HG02981 (cell line): Measurements from ENCODE around the gene CENPQ.
A peak's percentile ranks its signal among the peaks of the same experiment; 100 is the strongest.

Experiments
- ATAC-seq: cut with Tn5 transposase; IDR thresholded peaks from one replicate; pipeline ENCODE4 v1.9.1; 2021; ENCODE audit warnings: mild to moderate bottlenecking, moderate library complexity; ENCODE audit not compliant: unreplicated experiment

Gene CENPQ

GRCh38 chr6:49499623-49500022 lies 36.5 kb downstream of the CENPQ start, which contains the start of gene GLYATL3:
TSS of gene GLYATL3 (plus strand) at chr6:49499923. CDS start at chr6:49511991, 12,068 bp downstream.
- ATAC-seq: no peak

- ATAC-seq: no peak
Measured at GRCh38 chr6:49504666-49505065, 41.5 kb downstream of the CENPQ start.

- ATAC-seq: no peak
Measured at GRCh38 chr6:49506569-49507111, 43.5 kb downstream of the CENPQ start.

GRCh38 chr6:49509342-49509741 lies 46.2 kb downstream of the CENPQ start:
- ATAC-seq: no peak

- ATAC-seq: no peak
Measured at GRCh38 chr6:49513153-49513989, 50.2 kb downstream of the CENPQ start.

- ATAC-seq: no peak
Measured at GRCh38 chr6:49514571-49515484, 51.7 kb downstream of the CENPQ start.

GRCh38 chr6:49515485-49516146 lies 52.4 kb downstream of the CENPQ start:
- no peak for ATAC-seq

- ATAC-seq: no peak
Measured at GRCh38 chr6:49516147-49516505, 53.0 kb downstream of the CENPQ start.

GRCh38 chr6:49517919-49518318 lies 54.7 kb downstream of the CENPQ start:
- ATAC-seq: no peak

- ATAC-seq: peak; percentile 81
Measured at GRCh38 chr6:49519660-49520059, 56.5 kb downstream of the CENPQ start.

- no peak for ATAC-seq
Measured at GRCh38 chr6:49522710-49523593, 59.8 kb downstream of the CENPQ start.

- no peak for ATAC-seq
Measured at GRCh38 chr6:49523901-49524300, 60.7 kb downstream of the CENPQ start.

GRCh38 chr6:49524541-49524940 lies 61.4 kb downstream of the CENPQ start:
- ATAC-seq: no peak

GRCh38 chr6:49526598-49526997 lies 63.4 kb downstream of the CENPQ start:
- no peak for ATAC-seq

- no peak for ATAC-seq
Measured at GRCh38 chr6:49527320-49527719, 64.2 kb downstream of the CENPQ start.

GRCh38 chr6:49528571-49528970 lies 65.4 kb downstream of the CENPQ start:
- no peak for ATAC-seq

GRCh38 chr6:49530141-49530776 lies 67.1 kb downstream of the CENPQ start:
- no peak for ATAC-seq

GRCh38 chr6:49531774-49532569 lies 68.8 kb downstream of the CENPQ start:
- peak; percentile 97 for ATAC-seq

GRCh38 chr6:49535795-49536194 lies 72.6 kb downstream of the CENPQ start:
- no peak for ATAC-seq
